GM18507 (cell line): ENCODE measurements around the gene ATAD2B.

Source experiments
- DNase-seq: peaks from one replicate; pipeline ENCODE4 v3.0.0; 2011; ENCODE audit warnings: low read depth; ENCODE audit not compliant: insufficient read length; ENCODE audit errors: extremely low spot score
- FAIRE-seq: peaks from 2 replicates; lab custom pipeline; 2011; peaks lifted over from hg19 to GRCh38; lab: Jason Lieb, UNC

Gene ATAD2B

DNA sequence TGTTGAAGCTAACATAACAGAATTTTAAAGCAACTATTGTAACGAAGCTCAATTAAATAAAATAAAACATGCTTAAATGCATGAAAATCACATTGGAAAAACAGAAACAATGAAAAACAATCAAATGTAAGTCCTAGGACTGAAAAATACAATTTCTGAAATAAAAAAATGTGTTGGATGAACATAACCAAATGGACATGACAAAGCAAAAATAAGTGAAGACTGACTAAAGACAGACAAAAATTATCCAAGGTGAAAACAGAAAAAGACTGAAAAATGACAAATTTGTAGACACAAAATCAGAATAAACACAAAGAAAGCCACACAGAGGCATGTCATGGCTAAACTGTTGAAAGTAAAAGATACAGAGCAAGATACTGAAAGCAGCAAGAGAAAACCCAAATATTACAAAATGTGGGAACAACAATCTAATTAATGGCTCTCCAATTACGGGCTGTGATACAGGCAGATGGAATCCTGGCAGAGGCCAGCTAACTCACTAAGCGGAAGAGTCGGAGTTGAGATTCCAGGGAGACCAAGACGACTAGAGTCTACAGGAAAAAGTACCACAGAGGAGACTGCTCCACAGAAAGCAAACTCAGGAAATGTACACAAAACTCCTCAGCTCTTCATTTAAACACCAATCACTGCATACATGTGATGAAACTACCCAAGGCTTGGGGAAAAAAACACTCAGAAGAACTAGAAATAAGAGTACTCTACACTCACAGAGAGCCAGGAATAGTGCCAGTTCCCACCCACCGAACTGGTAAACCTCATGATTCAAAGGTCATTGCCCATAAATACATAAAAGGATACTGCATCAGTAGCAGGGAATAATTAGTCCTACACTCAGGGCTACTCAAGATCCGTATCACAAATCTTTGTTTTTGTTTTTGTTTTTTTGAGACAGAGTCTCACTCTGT is 83.6 kb downstream of the ATAD2B start:
- DNase-seq (no peak), FAIRE-seq (peak; percentile 44)

DNA sequence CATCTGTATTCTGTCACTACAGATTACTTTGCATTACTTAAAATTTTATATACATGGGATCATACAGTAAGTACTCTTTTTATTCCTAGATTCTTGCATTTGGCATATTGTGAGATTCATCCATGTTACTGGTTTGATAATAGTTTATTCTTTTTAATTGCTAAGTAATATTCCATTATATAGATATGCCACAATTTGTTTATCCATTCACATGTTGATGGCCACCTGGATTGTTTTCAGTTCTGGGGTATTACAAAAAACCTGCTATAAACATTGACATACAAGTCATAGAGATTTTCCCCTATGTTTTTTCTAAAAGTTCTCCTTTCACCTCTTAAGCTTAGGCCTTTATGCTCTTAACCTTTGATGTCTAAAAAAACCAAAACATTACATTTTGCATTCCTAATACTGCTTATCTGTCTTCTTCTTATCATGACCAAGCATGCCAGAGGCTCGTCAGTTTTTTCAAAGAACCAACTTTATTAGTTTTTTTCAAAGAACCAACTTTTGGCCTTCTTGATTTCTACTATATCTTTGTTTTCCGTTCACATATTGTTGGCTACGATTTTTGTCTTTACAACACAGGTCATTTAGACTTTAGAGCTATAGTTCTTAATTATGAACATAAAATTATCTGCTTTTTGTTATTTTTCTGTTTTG is 86.9 kb downstream of the ATAD2B start:
- DNase-seq: no peak
- no peak for FAIRE-seq

DNA sequence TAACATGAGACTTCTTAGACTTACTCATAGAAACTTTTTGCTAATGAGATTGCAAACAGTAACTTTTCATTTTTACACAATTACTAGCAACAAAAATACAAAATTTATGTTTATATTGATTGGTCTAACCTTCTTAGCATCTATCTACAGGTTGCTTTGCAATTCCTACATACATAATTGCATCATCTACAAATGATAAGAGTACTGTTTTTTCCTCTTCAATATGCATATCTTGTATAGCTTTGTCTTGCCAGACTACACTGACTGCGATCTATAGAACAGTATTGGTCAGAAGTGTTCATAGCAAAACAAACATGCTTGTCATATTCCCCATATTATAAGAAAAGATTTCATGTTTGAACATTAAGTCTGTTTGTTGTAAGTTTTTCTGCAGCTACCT is 87.9 kb downstream of the ATAD2B start:
- FAIRE-seq: peak; percentile 29

DNA sequence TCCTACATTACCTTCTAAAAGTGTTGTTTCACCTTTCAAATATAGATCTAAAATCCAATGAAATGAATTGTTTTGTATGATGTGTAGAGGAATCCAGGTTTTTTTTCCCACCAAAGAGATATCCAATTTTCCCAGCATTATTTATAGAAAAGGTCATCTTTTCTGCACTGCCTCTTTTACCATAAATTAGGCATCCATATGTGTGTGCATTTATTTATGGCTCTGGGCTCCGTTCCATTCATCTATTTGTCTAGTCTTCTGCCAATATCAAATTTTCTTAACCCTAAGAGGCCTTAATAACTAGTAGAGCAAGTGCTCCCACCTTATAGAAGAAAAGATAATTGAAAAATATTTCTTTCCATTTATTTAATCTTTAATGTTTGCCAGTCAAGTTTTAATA is 88.3 kb downstream of the ATAD2B start:
- DNase-seq: no peak
- FAIRE-seq: no peak

More for the DNA sequence above, 87.9 kb downstream of the ATAD2B start:
- no peak for DNase-seq

DNA sequence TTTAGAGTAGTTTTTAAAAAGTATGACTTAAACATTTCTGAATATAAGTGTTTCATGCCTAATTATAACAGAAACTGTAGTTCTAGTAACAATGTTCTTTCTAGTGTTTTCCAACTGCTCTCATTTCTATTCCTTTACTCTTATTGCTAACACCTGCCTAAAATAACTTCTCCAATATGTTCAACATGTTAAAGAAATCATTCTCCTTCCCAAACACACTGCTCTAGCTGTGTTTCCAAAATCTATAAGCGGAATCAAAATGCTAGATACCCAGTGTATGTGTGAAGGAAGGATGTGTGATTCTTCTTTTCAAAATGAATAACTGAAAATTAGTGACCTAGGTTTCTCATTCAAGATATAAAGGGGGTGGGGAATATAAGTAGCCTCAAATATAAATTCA is 89.1 kb downstream of the ATAD2B start:
- FAIRE-seq (no peak), DNase-seq (no peak)

DNA sequence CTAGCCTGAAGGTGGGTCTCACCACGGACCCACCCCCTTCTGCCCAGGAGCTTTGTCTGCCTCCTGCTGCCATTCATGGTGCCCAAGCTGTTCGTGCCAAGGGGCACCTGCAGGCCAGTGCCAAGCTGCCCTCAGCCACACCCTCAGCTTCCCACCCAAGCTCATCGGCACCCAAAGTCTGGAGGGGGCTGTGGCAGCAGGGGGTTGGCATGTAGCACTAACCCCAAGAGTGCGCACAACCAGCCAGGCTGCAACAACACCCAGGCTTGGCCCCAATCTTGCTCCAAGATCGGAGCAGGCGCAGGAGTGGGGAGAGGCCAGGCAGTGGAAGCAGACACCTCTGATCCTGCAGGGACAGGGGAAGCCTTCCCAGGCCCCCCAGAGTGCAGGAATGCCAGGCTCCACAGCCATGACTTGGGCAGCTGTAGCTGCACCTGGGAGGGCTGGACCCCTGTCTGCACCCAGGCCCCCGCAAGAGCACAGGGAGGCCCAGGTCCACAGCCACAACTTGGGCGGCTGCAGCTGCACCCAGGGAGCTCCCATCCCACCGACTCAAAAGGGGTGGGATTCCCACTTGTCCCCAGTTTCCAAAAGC is 89.9 kb downstream of the ATAD2B start:
- no peak for DNase-seq
- FAIRE-seq: no peak

DNA sequence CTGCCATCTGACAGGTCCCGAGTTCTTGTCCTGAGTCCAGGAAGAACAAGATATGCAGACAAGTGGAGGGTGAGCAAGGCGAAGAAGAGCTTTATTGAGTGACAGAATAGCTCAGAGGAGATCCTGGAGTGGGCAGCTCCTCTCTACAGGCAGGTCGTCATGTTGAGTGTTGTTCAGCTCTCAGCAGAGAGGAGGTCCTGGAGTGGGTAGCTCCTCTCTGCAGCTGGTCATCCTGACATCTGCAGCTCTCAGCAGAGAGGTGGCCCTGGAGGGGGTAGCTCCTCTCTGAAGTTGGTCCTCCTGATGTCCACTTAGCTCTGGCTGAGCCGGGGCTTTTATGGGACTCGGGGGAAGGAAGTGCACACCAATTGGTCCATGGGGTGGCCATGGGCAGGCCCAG is 90.4 kb downstream of the ATAD2B start:
- DNase-seq (no peak), FAIRE-seq (no peak)

DNA sequence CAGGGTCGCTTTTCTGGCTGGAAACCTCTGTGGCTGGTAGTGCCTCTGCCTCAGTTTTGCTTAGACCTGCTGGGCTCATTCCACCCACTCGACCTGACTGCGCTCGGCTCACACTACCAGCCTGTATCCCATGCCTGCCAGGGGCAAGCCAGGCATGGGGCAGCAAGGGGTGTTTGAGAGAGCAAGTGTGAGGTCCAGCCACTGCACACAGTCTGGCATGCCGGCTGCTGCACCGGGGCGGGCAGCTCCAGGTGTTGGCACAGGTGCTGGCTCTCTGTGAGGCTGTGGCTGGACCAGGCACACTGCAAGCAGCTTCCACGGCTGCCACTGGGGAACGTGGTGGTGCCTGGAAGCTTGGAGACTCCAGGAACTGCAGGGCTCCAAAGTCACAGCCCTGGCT is 90.9 kb downstream of the ATAD2B start:
- FAIRE-seq (no peak), DNase-seq (no peak)

DNA sequence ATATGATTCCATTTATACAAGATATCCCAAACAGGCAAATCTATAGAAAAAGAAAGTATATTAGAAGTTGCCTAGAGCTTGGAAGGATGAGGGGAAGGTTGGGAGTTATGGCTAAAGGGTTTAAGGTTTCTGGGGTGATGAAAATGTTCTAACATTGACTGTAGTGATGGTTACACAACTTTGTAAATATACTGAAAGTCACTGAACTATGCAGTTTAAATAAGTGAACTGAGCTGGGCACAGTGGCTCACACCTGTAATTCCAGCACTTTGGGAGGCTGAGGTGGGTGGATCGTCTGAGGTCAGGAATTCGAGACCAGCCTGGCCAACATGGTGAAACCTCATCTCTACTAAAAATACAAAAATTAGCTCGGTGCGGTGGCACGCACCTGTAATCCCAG is 91.5 kb downstream of the ATAD2B start:
- DNase-seq (no peak), FAIRE-seq (no peak)

DNA sequence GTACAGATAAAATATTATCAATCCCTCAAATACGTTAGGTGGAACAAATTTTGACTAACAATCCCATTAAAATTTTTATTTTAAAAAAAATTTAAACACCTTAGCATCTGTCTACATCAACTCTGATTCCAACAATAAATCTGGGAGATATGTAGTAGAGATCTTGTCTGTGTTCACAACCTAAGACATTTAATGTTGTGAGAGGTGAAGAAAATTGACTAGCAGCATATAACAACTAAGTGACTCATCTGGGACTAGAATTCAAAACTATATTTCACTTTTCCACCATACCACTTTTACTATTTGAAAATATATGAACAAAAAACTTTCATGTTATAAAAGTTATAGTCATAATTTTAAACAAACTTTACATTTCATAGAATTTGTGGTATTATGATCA is 97.9 kb downstream of the ATAD2B start:
- FAIRE-seq: no peak
- DNase-seq: no peak

DNA sequence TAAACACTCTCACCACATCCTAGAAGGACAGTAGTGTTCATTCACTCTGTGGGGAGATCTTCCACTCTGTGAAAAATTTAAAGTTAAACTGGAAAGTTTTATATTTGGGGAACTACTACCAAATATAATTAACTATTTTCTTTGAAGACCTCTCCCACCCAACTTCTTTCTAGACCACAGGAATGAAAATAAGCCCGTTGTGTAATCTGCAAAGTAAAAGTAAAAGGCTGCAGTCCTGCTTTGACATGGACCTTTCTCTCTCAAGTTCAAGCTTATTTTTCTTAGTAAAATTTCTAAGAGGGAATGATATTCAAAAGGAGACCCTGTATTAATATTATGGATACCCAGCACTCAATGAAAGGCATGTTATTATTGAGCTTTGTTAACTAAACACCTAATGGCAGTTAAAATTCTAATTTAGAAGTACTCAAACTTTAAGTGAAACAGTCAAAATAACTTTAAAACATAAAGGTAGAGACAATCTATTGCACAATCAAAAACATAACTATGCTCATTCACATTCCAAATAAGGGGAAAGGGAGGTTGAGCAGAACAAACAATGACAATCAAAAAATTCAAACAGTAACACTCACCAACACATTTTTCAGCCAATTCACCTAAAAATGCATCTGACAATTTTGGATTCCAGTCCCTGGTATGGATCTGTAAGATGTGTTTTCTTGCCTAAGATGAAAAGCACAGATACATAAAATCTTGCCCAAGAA is 98.5 kb downstream of the ATAD2B start:
- no peak for DNase-seq
- FAIRE-seq: no peak

DNA sequence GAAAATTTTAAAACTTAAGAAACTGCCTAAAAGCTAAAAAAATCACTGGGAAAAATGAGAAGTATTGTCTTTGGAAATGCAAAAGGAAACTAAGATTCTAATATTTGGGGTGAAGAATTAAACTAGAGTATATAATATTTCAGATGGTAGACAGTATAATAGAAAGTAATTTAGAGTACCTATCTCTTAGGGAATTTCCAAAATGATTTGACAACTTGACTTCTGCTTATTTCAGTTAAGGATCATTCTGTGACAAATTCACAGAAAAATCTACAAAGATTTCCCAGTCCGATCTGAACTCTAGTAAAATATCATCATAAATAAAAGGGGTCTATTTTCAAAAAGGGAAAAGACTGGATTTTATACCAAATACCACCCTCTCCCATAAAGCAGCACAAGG is 99.6 kb downstream of the ATAD2B start:
- DNase-seq (no peak), FAIRE-seq (peak; percentile 42)

DNA sequence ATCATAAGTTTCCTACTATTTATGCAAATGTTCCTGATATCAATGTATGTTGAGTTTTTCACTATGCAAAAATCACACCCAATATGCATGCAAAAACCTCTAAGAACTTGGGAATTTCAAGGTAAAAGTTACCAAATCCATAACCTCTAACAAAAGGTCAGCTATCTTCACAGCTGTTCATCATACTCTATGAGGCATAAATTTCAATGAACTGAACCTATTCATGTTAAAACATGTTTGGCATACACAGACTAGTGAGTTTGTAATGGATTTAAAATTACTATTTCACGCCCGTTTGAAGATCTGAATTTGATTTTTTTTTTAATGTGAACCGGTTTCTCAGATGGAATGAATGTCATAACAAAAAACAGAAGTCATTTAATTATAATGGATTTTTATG is 100.2 kb downstream of the ATAD2B start:
- DNase-seq (no peak), FAIRE-seq (no peak)

DNA sequence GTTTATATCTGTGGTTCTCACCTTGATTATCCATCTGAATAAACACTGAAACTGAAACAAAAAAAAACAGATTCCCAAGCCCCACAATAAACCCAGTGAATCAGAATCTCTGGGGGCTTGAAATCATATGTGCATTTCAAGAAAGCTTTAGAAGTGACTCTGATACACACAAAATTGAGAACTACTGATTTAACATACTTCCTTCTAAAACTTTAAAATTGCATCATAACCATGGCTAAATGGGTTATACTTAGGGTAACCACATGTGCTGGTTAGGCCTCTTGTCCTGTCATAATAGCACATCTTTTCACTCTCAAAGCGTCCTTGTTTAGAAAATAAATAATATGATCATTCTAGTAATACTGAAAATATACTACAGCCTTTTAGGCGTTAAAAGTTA is 100.9 kb downstream of the ATAD2B start:
- FAIRE-seq: peak; percentile 42
- no peak for DNase-seq

DNA sequence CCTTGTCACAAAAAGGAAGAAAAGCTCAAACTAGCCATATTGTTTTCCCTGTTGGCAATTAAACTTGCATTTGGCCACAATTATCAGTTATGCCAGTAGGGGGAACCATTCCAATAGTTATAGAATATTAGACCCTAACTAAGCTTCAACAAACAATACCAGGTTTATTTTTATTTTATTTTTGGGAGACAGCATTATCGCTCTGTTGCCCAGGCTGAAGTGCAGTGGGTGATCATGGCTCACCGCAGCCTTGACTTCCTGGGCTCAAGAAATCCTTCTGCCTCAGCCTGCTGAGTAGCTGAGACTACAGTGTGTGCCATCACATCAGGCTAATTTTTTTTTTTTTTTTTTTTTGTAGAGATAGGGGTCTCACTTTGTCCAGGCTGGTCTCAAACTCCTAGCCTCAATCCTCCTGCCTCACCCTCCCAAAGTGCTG is 102.1 kb downstream of the ATAD2B start:
- DNase-seq: peak; percentile 22
- peak; percentile 72 for FAIRE-seq

DNA sequence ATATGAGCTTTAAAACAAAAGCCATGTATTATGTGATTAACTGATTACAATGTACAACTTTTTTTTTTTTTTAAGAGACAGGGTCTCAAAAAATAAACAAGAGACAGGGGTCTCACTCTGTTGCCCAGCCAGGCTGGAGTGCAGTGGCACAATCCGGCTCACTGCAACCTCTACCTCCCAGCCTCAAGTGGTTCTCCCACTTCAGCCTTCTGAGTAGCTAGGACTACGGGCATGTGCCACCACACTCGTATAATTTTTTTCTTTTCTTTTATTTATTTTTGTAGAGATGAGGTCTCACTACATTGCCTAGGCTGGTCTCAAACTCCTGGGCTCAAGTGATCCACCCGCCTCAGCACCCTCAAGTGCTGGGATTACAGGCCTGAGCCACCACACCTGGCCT is 103.1 kb downstream of the ATAD2B start:
- no peak for DNase-seq
- FAIRE-seq: no peak

DNA sequence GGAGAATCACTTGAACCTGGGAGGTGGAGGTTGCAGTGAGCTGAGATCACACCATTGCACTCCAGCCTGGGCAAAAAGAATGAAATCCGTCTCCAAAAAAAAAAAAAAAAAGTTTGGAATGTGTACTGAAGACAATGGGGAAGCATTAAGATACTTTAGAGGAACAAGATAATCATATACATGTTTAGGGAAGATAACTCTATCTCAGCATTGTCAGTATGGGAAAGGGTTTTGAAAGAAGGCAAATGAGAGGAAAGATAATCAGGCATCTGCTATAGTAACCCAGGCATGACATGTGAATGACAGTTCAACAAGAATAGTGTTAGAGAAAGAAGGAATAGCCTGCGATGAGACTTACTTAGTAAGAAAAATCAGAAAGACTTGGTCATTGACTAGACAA is 112.0 kb downstream of the ATAD2B start:
- no peak for FAIRE-seq
- no peak for DNase-seq

DNA sequence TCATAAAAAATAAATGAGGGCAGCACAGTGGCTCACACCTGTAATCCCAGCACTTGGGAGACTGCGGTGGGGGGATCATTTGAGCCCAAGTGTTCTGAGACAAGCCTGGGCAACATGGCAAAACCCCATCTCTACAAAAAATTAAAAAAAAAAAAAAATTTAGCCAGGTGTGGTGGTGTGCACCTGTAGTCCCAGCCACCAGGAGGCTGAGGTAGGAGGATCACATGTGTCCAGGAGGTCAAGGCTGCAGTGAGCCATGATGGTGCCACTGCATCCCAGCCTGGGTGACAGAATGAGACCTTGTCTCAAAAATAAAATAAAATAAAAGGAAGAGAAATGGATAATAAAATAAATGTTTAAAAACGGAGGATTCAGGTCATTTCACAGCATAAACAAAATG is 113.5 kb downstream of the ATAD2B start:
- FAIRE-seq: no peak
- no peak for DNase-seq

DNA sequence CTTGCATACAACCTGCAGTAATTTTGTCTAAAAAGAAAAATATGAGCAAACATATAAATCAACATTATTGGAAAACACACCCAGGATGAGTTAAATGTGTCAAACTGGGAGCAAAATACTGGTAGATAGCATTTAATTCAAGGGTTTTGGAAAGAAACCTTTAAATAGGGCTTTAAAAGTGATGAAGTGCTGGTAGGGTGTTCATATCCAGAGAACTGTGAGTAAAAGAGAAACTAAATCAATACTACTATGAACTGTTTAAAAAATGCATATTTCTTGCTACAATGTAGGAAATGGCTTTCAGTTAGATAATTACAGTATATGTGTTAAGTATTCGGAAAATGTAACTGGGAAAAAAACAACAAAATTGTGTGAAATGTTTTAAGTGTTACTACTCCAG is 117.8 kb downstream of the ATAD2B start:
- FAIRE-seq (peak; percentile 29), DNase-seq (no peak)

DNA sequence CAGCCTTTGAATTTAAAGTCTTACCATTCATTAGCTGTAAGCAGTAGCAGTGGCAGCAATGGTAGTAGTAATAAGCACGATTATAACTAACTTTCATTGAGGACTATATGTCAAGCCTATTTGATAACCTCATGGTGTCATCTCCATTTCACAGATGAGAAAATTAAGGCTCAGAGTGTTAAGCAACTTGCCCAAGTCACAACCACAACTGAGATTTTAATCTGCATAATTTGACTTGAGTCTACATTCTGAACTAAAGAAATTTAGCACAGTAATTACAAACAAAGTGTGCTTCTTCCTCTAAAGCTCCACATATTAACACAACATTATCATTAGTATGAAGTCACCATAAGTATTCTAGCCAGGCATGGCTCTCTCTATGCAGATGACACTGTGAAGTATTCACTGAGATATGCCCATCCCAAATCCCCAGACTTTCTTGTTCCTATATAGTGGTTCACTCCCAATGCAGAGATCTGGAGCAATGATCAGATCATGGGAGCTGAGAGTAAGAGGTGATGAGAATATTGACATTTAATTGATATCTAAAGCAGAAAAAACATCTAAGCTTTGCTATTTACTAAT is 120.2 kb downstream of the ATAD2B start:
- DNase-seq (no peak), FAIRE-seq (no peak)
